ENCODE data around the gene GSK3A.
A peak's percentile ranks its signal among the peaks of the same experiment; 100 is the strongest.

The GSK3A gene

GRCh38 chr19:42196011-42197001 lies 46.1 kb downstream of the GSK3A start:
- no peak for DNase-seq

GRCh38 chr19:42193706-42194105 lies 48.7 kb downstream of the GSK3A start:
- no peak for DNase-seq

GRCh38 chr19:42193294-42193693 lies 49.1 kb downstream of the GSK3A start:
- DNase-seq = no peak

- no peak for DNase-seq
Observed at GRCh38 chr19:42191855-42192254, 50.5 kb downstream of the GSK3A start.

GRCh38 chr19:42191330-42191729 lies 51.1 kb downstream of the GSK3A start:
- DNase-seq = no peak

GRCh38 chr19:42189133-42189532 lies 53.3 kb downstream of the GSK3A start:
- no peak for DNase-seq

GRCh38 chr19:42188665-42189064 lies 53.7 kb downstream of the GSK3A start:
- no peak for DNase-seq

GRCh38 chr19:42185277-42185676 lies 57.1 kb downstream of the GSK3A start:
- peak; percentile 65 to 71 for DNase-seq

GRCh38 chr19:42184401-42184861 lies 58.0 kb downstream of the GSK3A start:
- DNase-seq = peak; percentile 53 to 57
